ENCODE data around the gene CRIP2. TPM values are rescaled to one million over a fixed set of nuclear protein-coding genes. Genes with fewer than 3 reads are reported as not detected.

The CRIP2 gene
- total and polyA plus RNA-seq, 2 of the 8 experiments (the other 6 are each of a cell fraction or from before 2014, with no cell fraction given) = 4.2 to 13.5 TPM

- Histone ChIP-seq H3K79me1 (ENCODE audit: low read depth, low read length) (no peaks in the 10 kb centered on the region), H4K8ac (ENCODE audit: extremely low read depth, insufficient read depth, low read length) (no peak overlapping the region), H3K27ac (ENCODE audit: low read depth, low read length) (no peak overlapping the region), H3K4me3 (ENCODE audit: extremely low read depth in 1 of 4, insufficient read depth in 2 of 4, low read depth in 3 of 4, low read length in 4 of 4) (no peak overlapping the region), H2BK15ac (ENCODE audit: low read length) (no peak overlapping the region), H3K9ac (replicated peaks in 1 of 4; ENCODE audit: extremely low read depth in 1 of 4, low read depth in 3 of 4, low read length in 3 of 4) (no peak overlapping the region), H4K20me1 (replicated peaks in 1 of 2; ENCODE audit: control insufficient read depth in 1 of 2, insufficient read depth in 2 of 2, low read length in 2 of 2) (peaks cover 11 to 34% of the 10 kb centered on the region in 2 experiments), H2BK5ac (ENCODE audit: low read depth, low read length) (no peak overlapping the region), H2BK120ac (replicated peaks; ENCODE audit: low read depth, low read length) (no peak overlapping the region), H3K27me3 (replicated peaks in 1 of 4; ENCODE audit: control insufficient read depth in 3 of 4, extremely low read depth in 1 of 4, insufficient read depth in 3 of 4, low read length in 3 of 4) (peaks cover 7 to 16% (median 9%) of the 10 kb centered on the region in 4 experiments; a peak in 6 of 7 replicates), H2BK12ac (ENCODE audit: low read depth, low read length) (no peak overlapping the region; the same call in 1 of the 2 replicates), H3K23ac (ENCODE audit: insufficient read length) (no peak overlapping the region), H3K23me2 (ENCODE audit: low read depth, low read length) (peaks cover 14% of the 10 kb centered on the region; the same call in 1 of the 2 replicates), H3K9me3 (ENCODE audit: insufficient read depth in 2 of 2, low read depth in 1 of 2, low read length in 1 of 2) (no peaks in the 10 kb centered on the region), H2AFZ (ENCODE audit: low read length) (no peak overlapping the region), H3K14ac (ENCODE audit: insufficient read length) (no peak overlapping the region), H3K4ac (replicated peaks; ENCODE audit: insufficient read length, low read depth, low read length) (no peak overlapping the region), H3K79me2 (ENCODE audit: control insufficient read depth in 1 of 2, insufficient read depth in 2 of 2, low read length in 2 of 2) (no peaks in the 10 kb centered on the region; a peak in 1 of 4 replicates), H3K4me2 (ENCODE audit: insufficient read depth in 1 of 2, low read depth in 2 of 2, low read length in 2 of 2) (no peak overlapping the region), H3K36me3 (ENCODE audit: control insufficient read depth in 2 of 4, insufficient read depth in 4 of 4, low read length in 3 of 4) (peaks cover 5 to 37% (median 11%) of the 10 kb centered on the region in 4 experiments; a peak in 6 of 8 replicates), H3K4me1 (replicated peaks in 1 of 4; ENCODE audit: control insufficient read depth in 3 of 4, insufficient read depth in 4 of 4, low read length in 3 of 4) (peaks cover 0 to 19% (median 9%) of the 10 kb centered on the region in 4 experiments; a peak in 5 of 7 replicates), H4K91ac (replicated peaks; ENCODE audit: insufficient read length, low read length) (no peak overlapping the region), H3K56ac (replicated peaks; ENCODE audit: insufficient read length, low read depth, low read length) (no peak overlapping the region), H2AK5ac (ENCODE audit: low read depth, low read length) (no peak overlapping the region), H3K18ac (ENCODE audit: extremely low read depth, low read length) (no peak overlapping the region), H2BK20ac (ENCODE audit: low read length) (no peak overlapping the region), H4K5ac (ENCODE audit: insufficient read length, low read depth, low read length) (no peak overlapping the region)
- FAIRE-seq (no peak), DNase-seq (ENCODE audit: low read depth in 1 of 2, low spot score in 2 of 2) (no peak)
- ChIA-PET POLR2A (ENCODE audit: partially characterized antibody) (interaction anchor here (0.9 to 4.2 kb wide), 10 partner anchors 10 to 300 kb away, joined by 3 to 21 read pairs (median 4); partner anchors contain the start of gene BTBD6), CTCF (ENCODE audit: partially characterized antibody) (interaction anchor here (1.0 to 5.3 kb wide), 25 partner anchors 8 to 384 kb away, joined by 3 to 70 read pairs (median 4); partner anchors contain the start of gene CRIP1)
- 89% methylated on average over 29 of the region's 34 CpGs; no CpG with 5 or more reads in 1 of the 2 experiments for WGBS, 2 experiments (ENCODE audit: extremely low coverage in 1 of 2, insufficient coverage in 1 of 2, insufficient read length in 1 of 2, insufficient replicate concordance in 2 of 2, low coverage in 1 of 2, low lambda C conversion rate in 2 of 2, missing lambda C conversion rate in 1 of 2)
- no peak for TF ChIP-seq POU5F1 (IDR thresholded peaks at IDR 0.05; ENCODE audit: low read depth, low read length)
Observed at GRCh38 chr14:105470350-105471296, 4.0 kb upstream of the CRIP2 start.
